AG04450 (cell line): Measurements from ENCODE around the gene NBAS. TPM values are rescaled to one million over a fixed set of nuclear protein-coding genes. Genes with fewer than 3 reads are reported as not detected.

Experiments
- CTCF ChIA-PET: fragments of 300-600, 350-600 bp; formaldehyde crosslinking; extraction: SDS; loops from one replicate; lab custom pipeline; 2022; ENCODE audit warnings: antibody characterized with exemption, inconsistent platforms; lab: Charles Lee
- POLR2A ChIA-PET: fragments of 350-600 bp; formaldehyde crosslinking; extraction: SDS; loops from one replicate; lab custom pipeline; 2021; ENCODE audit warnings: antibody characterized with exemption, inconsistent platforms; lab: Yijun Ruan, JAX
- DNase-seq: peaks from one replicate; pipeline ENCODE4 v3.0.0-alpha.2; 2011; ENCODE audit warnings: low read depth, low spot score
- H3K27ac ChIP-seq: one replicate; pipeline ENCODE4 v1.5.1; 2012; ENCODE audit warnings: low read depth, low read length, control low read depth
- H3K27me3 ChIP-seq: one replicate; pipeline ENCODE4 v1.6.0; 2012; ENCODE audit warnings: low read length; ENCODE audit not compliant: control insufficient read depth, insufficient read depth
- H3K4me3 ChIP-seq: 2 replicates; pipeline ENCODE4 v1.5.1; 2011; ENCODE audit warnings: mild to moderate bottlenecking, low read depth, low read length, control low read depth
- H3K9me3 ChIP-seq: 2 replicates; pipeline ENCODE4 v1.5.1; 2012; ENCODE audit warnings: low read length; ENCODE audit not compliant: control insufficient read depth, insufficient read depth
- CTCF ChIP-seq: IDR thresholded peaks from 2 replicates; pipeline ENCODE4 v1.5.1; 2011; ENCODE audit warnings: low read depth, low read length, control low read depth, inconsistent platforms
- polyA plus RNA-seq: library from polyadenylated mRNA; depleted of rRNA; stranded (reverse); fragments of >200 nt; gene quantifications from 2 replicates; pipeline ENCODE4 v1.2.3, GENCODE V29; 2011

Gene NBAS
- polyA plus RNA-seq, 1 experiment = 45.0 TPM

- Histone ChIP-seq H3K4me3 (no peak overlapping the region), H3K27me3 (no peaks in the 10 kb centered on the region), H3K9me3 (no peaks in the 10 kb centered on the region), H3K27ac (no peak overlapping the region)
- POLR2A ChIA-PET = no interaction called here
- TF ChIP-seq CTCF = no peak
- no peak for DNase-seq
- CTCF ChIA-PET = no interaction called here
These were observed 419.9 kb downstream of the NBAS start for GRCh38 chr2:15141211-15141610.

- CTCF ChIA-PET = no interaction called here
- POLR2A ChIA-PET = no interaction called here
- H3K9me3 ChIP-seq = no peaks in the 10 kb centered on the region
- H3K27me3 ChIP-seq = no peaks in the 10 kb centered on the region
- no peak for DNase-seq
- no peak overlapping the region for H3K27ac ChIP-seq
- TF ChIP-seq CTCF = no peak
- no peak overlapping the region for H3K4me3 ChIP-seq
These were observed 424.5 kb downstream of the NBAS start for GRCh38 chr2:15136639-15137038.

- CTCF ChIA-PET = no interaction called here
- no peak for TF ChIP-seq CTCF
- POLR2A ChIA-PET = no interaction called here
- Histone ChIP-seq H3K27me3 (no peaks in the 10 kb centered on the region), H3K9me3 (no peaks in the 10 kb centered on the region), H3K4me3 (no peak overlapping the region), H3K27ac (no peak overlapping the region)
- DNase-seq = no peak
These were observed 426.2 kb downstream of the NBAS start for GRCh38 chr2:15134957-15135356.

GRCh38 chr2:15133461-15133860 is 427.7 kb downstream of the NBAS start:
- Histone ChIP-seq H3K9me3 (no peaks in the 10 kb centered on the region), H3K27ac (no peak overlapping the region), H3K27me3 (peaks cover 2% of the 10 kb centered on the region), H3K4me3 (no peak overlapping the region)
- no peak for DNase-seq
- no peak for TF ChIP-seq CTCF
- ChIA-PET CTCF (no interaction called here), POLR2A (no interaction called here)

- 0 out of 2 replicates have a peak, but pooled peaks cover 3% of the 10 kb centered on the region for H3K9me3 ChIP-seq
- CTCF ChIA-PET = interaction anchor here (0.5 kb wide), 1 partner anchor 342 kb away, joined by 3 read pairs; no protein-coding TSS in a partner anchor
- DNase-seq = no peak
- TF ChIP-seq CTCF = no peak
- POLR2A ChIA-PET = no interaction called here
- peaks cover 2% of the 10 kb centered on the region for H3K27me3 ChIP-seq
- no peak overlapping the region for H3K4me3 ChIP-seq
- no peak overlapping the region for H3K27ac ChIP-seq
These were observed 432.3 kb downstream of the NBAS start for GRCh38 chr2:15128846-15129245.
